ENCODE measurements around the gene ZFPL1.

Gene ZFPL1

GRCh38 chr11:65119670-65119995, 35.6 kb downstream of the ZFPL1 start:
- no peak for TF ChIP-seq POLR2A (IDR thresholded peaks at IDR 0.05; ENCODE audit: low read depth, low read length)
- FAIRE-seq (no peak), DNase-seq (ENCODE audit: insufficient read length, low spot score) (no peak)

DNA sequence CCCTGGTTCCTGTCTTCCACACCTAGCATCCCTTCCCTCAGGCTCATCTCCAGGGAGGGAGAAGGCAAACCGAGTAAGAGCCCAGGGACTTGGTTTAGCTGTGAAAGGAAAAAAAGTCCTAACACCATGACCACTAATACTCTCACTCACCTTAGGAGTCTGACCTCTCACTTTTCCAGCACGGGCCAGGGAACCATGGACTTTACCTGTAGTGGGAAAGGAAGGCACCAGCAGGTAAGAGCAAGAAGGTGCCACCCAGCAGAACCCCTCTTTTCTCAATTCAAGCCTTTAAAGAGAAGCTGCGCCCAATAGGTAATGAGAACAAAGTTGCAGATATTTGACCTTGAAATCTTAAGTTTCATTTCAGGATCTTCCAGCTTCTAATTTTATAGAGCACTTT, 36.8 kb downstream of the ZFPL1 start:
- FAIRE-seq = no peak
- no peak for TF ChIP-seq POLR2A (IDR thresholded peaks at IDR 0.05; ENCODE audit: low read depth, low read length)
- no peak for DNase-seq (ENCODE audit: insufficient read length, low spot score)

- no peak for FAIRE-seq
- DNase-seq (ENCODE audit: insufficient read length, low spot score) = no peak
- TF ChIP-seq POLR2A (IDR thresholded peaks at IDR 0.05; ENCODE audit: low read depth, low read length) = no peak
Observed at GRCh38 chr11:65121447-65121864, 37.4 kb downstream of the ZFPL1 start.

DNA sequence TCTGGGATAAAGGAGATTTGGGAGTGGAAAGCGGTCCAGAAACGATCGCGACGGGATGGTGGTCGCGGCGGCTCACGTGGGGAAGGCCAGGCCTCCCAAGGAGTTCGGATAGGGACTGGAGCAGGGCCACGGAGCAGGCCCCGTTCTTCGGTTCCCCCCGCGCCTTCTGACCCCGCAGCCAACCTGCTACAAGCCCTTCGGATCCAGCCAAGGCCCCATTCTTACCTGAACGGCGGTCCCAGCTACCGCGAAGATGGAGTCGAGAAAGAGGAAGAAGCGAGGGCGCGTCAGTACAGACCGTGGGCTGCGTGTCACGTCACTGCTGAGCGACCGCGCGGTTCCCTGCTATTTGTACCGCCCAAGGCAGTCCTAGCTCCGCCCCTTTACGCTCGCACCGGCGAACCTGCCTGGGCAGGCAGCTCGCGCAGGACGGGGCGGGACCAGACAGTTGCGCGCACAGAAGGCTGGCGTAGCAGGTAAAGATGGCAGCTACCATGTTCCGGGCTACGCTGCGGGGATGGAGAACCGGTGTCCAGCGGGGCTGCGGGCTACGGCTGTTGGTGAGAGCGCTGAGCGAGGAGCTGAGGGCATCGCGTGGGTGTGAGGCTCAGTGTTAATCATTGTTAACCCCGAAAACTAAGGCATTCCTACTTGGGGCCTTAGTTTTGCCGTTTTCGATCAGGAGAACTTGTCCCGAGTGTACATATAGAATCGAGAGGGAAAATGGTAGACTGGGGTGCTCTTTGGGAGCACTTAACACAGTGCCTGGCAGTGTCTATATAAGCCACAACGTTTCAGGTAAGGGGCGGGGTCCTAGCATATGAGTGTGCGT, 38.1 kb downstream of the ZFPL1 start, which contains the start of the genes FAU and MRPL49:
Gene FAU, minus strand, starts transcription at position 270 of the 832 bp plus-strand sequence. CDS start 321 bp downstream, outside the sequence.
Gene MRPL49, plus strand, starts transcription at position 457 of the 832 bp plus-strand sequence. Its CDS starts 26 bp downstream, at position 483.
- TF ChIP-seq POLR2A (IDR thresholded peaks at IDR 0.05; ENCODE audit: low read depth, low read length) = peak; percentile 97
- DNase-seq (ENCODE audit: insufficient read length, low spot score) (peak; percentile 97), FAIRE-seq (peak; percentile 6)

DNA sequence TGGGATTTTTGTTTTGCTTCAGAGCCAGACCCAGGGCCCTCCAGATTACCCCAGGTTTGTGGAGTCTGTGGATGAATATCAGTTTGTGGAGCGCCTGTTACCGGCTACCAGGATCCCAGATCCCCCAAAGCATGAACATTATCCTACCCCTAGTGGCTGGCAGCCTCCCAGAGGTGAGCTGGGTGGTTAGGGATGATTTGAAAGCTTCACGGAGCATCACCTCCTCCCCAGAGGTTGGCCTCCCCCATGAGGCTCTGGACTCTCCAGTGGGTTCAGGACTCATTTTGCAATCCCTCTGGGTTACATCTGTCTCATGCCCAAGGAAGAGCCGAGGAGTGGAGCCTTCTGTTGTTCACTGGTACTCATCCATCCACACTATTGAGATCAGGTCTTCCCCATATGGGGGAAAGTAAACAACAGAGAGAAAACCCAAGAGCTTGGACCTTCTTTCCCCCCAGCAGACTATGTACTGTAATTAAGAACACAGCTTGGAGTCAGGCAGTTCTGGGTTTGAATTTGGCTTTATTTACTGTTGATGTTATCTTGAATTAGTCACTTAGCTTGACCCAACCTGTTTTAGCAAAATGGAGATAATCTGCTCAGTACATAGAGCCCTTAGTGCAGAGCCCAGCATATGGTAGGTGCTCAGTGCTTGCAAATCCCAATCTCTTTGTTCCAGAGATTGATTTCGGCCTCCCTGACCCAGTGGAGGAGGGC, 40.6 kb downstream of the ZFPL1 start:
- TF ChIP-seq POLR2A (IDR thresholded peaks at IDR 0.05; ENCODE audit: low read depth, low read length) = no peak
- DNase-seq (ENCODE audit: insufficient read length, low spot score) (no peak), FAIRE-seq (no peak)

GRCh38 chr11:65125197-65126056, 41.4 kb downstream of the ZFPL1 start:
- FAIRE-seq (no peak), DNase-seq (ENCODE audit: insufficient read length, low spot score) (no peak)
- no peak for TF ChIP-seq POLR2A (IDR thresholded peaks at IDR 0.05; ENCODE audit: low read depth, low read length)

DNA sequence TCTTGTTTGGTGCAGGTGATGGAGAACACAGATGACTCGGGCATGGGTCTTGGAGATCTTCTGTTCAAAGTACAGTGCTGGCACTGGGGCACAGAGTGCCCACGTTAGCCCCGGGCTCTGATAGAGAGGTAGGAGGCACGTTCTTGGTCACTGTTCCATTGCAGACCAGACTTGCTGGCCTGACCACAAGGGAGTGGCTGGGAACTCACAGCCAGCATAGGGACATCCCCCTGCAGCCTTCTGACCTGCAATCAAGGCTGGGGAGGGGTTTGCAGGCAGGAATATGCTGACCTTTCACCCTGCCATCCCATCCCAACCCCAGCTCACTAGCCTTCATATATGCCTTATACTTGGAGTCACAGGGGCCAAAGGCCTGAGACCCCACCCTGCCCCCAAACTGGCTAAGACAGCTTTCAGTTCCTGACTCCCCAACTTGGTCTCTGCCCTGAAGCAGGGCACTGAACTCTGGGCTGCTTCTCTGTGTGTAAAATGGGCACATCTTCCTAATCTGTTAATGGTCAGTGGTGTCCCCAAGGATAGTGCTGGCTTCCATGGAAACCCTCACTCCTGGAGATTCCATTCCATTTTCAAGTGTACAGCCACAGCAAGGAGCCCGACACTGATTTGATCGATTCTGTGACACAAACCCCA, 42.7 kb downstream of the ZFPL1 start:
- no peak for FAIRE-seq
- DNase-seq (ENCODE audit: insufficient read length, low spot score) = no peak
- no peak for TF ChIP-seq POLR2A (IDR thresholded peaks at IDR 0.05; ENCODE audit: low read depth, low read length)

DNA sequence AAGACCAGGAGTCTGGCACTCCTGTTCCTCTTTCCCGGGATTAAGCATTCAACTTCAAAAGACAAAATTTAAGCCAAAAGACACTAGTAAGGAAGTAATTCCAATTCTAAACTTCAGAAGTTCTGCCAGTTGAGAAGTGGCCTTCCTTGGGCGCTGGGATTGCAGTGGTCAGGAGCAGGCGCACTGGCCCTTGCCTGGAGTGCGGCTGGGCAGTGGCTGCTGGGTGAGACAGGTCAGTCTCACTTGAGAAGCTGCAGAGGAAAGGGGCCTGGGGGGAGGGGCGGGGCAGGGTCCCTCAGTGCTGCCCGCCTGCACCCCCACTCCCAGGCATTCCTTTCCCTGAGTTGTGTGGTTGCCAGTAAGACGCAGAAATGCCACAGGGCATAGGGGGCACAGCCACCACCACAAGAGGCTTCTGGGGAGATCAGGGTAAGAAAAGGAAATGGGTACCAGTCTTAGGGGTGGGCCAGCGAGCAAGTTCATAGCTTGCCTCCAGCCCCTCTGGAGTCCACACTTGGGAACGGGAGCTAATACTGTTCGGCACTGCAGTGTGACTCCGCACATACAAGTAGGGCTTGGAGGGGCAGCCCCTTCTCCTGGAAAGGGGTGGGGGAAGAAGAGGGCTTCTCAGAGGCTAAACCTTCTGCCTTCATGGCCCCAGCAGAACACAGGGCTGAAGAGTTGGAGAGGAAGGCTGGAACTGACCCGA, 43.6 kb downstream of the ZFPL1 start:
- TF ChIP-seq POLR2A (IDR thresholded peaks at IDR 0.05; ENCODE audit: low read depth, low read length) = no peak
- DNase-seq (ENCODE audit: insufficient read length, low spot score) = no peak
- no peak for FAIRE-seq

- FAIRE-seq (no peak), DNase-seq (ENCODE audit: insufficient read length, low spot score) (no peak)
- no peak for TF ChIP-seq POLR2A (IDR thresholded peaks at IDR 0.05; ENCODE audit: low read depth, low read length)
Observed at GRCh38 chr11:65128182-65129145, 44.4 kb downstream of the ZFPL1 start.

DNA sequence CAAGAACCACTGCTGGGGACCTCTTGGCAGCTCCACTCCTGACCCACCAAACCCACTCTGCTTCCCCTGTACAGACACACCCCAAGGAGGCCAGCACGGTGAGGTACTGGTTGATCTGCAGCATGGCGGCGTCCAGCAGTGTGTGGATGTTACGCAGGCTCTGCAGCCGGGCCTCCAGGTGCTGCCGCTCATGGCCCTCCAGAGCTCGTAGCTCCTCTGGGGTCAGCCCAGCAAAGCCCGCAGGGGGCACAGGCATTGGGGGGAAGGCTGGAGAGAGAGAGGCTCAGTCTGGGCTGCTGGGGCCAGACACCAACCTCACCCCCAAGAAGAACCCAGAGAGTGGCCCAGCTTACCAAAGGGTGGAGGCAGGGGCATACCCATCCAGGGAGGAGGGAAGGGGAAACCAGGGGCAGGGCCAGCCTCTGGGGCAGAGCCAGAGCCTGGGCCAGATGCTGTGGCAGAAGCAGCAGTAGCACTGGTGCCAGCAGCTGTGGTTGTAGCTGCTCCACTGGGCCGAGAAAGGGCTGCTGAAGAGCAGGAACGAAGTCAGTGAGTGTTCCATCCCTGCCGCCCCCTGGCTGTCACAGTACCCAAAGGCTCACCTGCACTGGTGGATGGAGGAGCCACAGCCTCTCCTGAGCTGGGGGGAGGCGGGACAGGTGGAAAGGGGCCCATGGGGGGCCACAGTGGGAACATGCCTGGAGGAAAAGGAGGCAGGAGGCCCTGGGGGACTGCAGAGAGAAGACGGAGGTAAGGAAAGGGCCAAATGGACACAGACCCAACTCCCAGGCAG, 45.8 kb downstream of the ZFPL1 start:
- no peak for TF ChIP-seq POLR2A (IDR thresholded peaks at IDR 0.05; ENCODE audit: low read depth, low read length)
- FAIRE-seq (no peak), DNase-seq (ENCODE audit: insufficient read length, low spot score) (no peak)
